Activated gamma-delta T cell (primary cell): ENCODE measurements around the gene CFAP97D1.

ENCODE experiments used
- DNase-seq: peaks from one replicate; lab custom pipeline; 2025; lab: John Stamatoyannopoulos, UW

CFAP97D1 gene

DNA sequence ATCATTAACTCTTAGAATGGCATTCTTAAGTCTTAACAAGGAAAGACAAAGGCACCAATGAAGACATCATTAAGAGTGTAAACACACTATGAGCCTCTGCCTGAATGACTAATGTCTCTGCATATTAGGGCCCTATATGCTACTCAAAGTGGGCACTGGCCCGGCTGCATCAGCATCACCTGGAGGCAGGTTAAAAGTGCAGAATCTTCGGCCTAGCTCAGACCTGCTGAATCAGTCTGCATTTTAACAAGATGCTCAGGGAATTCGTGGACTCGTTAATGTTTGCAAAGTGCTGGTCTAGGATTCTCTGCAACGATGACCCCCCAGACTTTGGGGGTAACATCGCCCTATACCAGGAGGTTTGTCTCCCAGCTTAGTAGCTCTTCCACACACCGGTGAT, 46.0 kb downstream of the CFAP97D1 start:
- DNase-seq = no peak

- DNase-seq = no peak
These were observed 47.4 kb downstream of the CFAP97D1 start for GRCh38 chr17:43827596-43827995.

DNA sequence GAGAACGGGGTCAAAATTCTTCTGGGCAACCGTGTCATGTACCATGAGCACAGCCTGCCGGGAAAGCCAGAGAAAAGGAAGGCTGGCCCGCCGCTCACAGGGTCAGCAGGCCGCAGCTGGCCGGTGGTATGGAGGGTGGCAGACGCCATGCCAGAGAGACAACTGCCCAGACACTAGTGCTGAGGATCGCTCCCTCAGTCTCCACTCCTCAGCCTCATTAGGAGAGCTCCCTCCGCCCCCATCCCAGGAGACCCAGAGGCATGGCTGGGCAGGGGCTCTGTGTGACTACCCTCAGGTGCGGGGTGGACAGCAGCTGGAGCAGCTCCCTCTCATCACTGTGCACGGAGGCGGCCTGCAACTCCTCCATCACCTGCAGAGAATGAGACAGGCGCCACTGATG, 49.5 kb downstream of the CFAP97D1 start:
- DNase-seq = no peak

GRCh38 chr17:43830510-43831140, 50.4 kb downstream of the CFAP97D1 start:
- no peak for DNase-seq

GRCh38 chr17:43831633-43832032, 51.4 kb downstream of the CFAP97D1 start:
- DNase-seq = no peak

- DNase-seq = no peak
These were observed 52.1 kb downstream of the CFAP97D1 start for GRCh38 chr17:43832168-43832975.

- peak; percentile 44 for DNase-seq
These were observed 53.0 kb downstream of the CFAP97D1 start, which contains the start of gene MPP3 for GRCh38 chr17:43832976-43833829. Gene MPP3, minus strand, starts transcription at chr17:43833146. Its CDS starts 1,240 bp downstream, at chr17:43831906.

- DNase-seq = no peak
These were observed 53.9 kb downstream of the CFAP97D1 start for GRCh38 chr17:43834106-43834505.
